ENCODE results near the gene NRBP1. TPM values are rescaled to one million over a fixed set of nuclear protein-coding genes. Genes with fewer than 3 reads are reported as not detected.

Gene NRBP1
- total and polyA plus RNA-seq, 9 of the 15 experiments (the other 6 are each of a cell fraction or from before 2014, with no cell fraction given), result 2.9 to 84.5 (median 36.9) TPM

DNA sequence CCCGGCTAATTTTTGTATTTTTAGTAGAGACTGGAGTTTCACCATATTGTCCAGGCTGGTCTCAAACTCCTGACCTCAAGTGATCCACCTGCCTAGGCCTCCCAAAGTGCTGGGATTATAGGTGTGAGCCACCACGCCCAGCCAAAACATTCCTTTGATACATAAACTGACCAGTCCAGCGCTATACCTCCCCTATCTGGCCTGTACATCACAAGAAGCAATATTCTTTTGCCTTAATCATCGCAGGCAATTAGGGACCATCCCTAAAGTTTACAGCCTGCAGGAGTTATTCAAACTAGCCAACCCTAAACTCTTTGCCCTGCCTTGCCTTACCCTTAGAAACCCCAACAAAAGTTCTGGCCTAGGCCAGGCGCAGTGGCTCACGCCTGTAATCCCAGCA, 12.3 kb upstream of the NRBP1 start:
- BruUV-seq (replicated peaks), result no TSS peak
- ChIA-PET CTCF (ENCODE audit: low intra/inter-chr PET ratio) (no interaction called here), POLR2A (no interaction called here)
- 0 out of 2 replicates have a peak overlapping the region, but pooled peaks have one; percentile 32 for H2AFZ ChIP-seq (ENCODE audit: low read depth, low read length)
- H3K27me3 ChIP-seq (ENCODE audit: control insufficient read depth in 2 of 2, insufficient read depth in 2 of 2, low read length in 2 of 2), result no peaks in the 10 kb centered on the region
- no peaks in the 10 kb centered on the region for H3K9me1 ChIP-seq (ENCODE audit: control insufficient read depth, insufficient read depth, low read length)
- DNase-seq (ENCODE audit: extremely low read depth in 1 of 4, low spot score in 3 of 4) (no peak), FAIRE-seq (no peak), ATAC-seq (no peak; the same call in 2 of the 3 replicates)
- in situ Hi-C loops (cut with MboI), result no loop called here
- no peak overlapping the region for H3K9ac ChIP-seq (ENCODE audit: insufficient read depth in 1 of 2, low read depth in 2 of 2, low read length in 2 of 2)
- H4K20me1 ChIP-seq (replicated peaks; ENCODE audit: control insufficient read depth, insufficient read depth, low read length), result no peaks in the 10 kb centered on the region
- no peaks in the 10 kb centered on the region for H3K36me3 ChIP-seq (ENCODE audit: control insufficient read depth, insufficient read depth, low read length)
- H3K9me3 ChIP-seq (replicated peaks; ENCODE audit: control insufficient read depth, insufficient read depth, low read depth, low read length), result no peaks in the 10 kb centered on the region
- no peak overlapping the region for H3K27ac ChIP-seq (ENCODE audit: extremely low read depth, low read depth, low read length)
- intact Hi-C loops (cut with micrococcal nuclease), result no loop called here
- 0 out of 5 replicates have a peak, but pooled peaks cover 0 to 3% of the 10 kb centered on the region in 2 experiments for H3K4me1 ChIP-seq (replicated peaks in 1 of 2; ENCODE audit: control insufficient read depth in 2 of 2, insufficient read depth in 2 of 2, low read length in 2 of 2)
- no peak overlapping the region for H3K4me3 ChIP-seq
- TF ChIP-seq ZNF507 (tag; conservative IDR thresholded peaks at IDR 0.05) (no peak), BCOR (IDR thresholded peaks at IDR 0.05) (0 out of 2 replicates have a peak, but pooled peaks have one; percentile 26)
- 41% methylated on average over 6 of the region's 6 CpGs for WGBS (ENCODE audit: insufficient coverage, low coverage, missing lambda C conversion rate)
- H3K79me2 ChIP-seq (ENCODE audit: control insufficient read depth, insufficient read depth, low read length), result no peaks in the 10 kb centered on the region
- H3K4me2 ChIP-seq (ENCODE audit: insufficient read depth, low read length), result no peak overlapping the region

DNA sequence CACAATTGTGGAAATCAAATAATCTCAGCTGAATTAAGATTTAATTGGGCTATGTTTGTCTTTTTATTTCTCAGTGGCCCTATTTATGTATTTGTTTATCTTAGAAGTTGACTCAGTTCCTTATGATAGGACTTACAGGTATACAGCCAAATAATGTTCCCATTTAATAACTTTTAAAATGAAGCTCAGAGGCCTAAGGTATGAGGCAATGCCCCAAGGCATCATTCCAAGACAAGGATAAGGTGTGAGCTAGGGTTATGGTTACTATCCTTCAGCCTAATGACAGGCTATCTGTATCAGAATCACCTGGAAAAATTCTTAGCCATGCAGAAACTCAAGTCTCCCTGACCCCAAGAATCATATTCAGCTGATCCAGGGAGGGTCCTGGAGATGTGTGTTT, 7.4 kb upstream of the NRBP1 start:
- no TSS peak for BruUV-seq (replicated peaks)

More for the DNA sequence above, 7.4 kb upstream of the NRBP1 start:
- TF ChIP-seq RBM25 (IDR thresholded peaks at IDR 0.05; ENCODE audit: low read depth, low read length, severe bottlenecking) (no peak), STAT5B (CRISPR knock-in tag; IDR thresholded peaks at IDR 0.05) (no peak), NFRKB (IDR thresholded peaks at IDR 0.05; ENCODE audit: low read depth) (no peak), HNRNPK (IDR thresholded peaks at IDR 0.05; ENCODE audit: low read depth, low read length, poor library complexity, severe bottlenecking) (no peak), PCBP2 (IDR thresholded peaks at IDR 0.05; ENCODE audit: low read depth, low read length, poor library complexity, severe bottlenecking) (no peak), TCF7L2 (IDR thresholded peaks at IDR 0.05; ENCODE audit: low read depth, low read length) (no peak), MIER1 (IDR thresholded peaks at IDR 0.05; ENCODE audit: low read depth) (no peak), BRF1 (IDR thresholded peaks at IDR 0.05; ENCODE audit: borderline replicate concordance, extremely low read depth, insufficient read length) (no peak), BCOR (IDR thresholded peaks at IDR 0.05) (no peak)
- TF ChIP-seq, protein P1, sequence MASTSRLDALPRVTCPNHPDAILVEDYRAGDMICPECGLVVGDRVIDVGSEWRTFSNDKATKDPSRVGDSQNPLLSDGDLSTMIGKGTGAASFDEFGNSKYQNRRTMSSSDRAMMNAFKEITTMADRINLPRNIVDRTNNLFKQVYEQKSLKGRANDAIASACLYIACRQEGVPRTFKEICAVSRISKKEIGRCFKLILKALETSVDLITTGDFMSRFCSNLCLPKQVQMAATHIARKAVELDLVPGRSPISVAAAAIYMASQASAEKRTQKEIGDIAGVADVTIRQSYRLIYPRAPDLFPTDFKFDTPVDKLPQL (IDR thresholded peaks at IDR 0.05; ENCODE audit: extremely low read depth, insufficient read length), result no peak
- TF ChIP-seq, protein P2, sequence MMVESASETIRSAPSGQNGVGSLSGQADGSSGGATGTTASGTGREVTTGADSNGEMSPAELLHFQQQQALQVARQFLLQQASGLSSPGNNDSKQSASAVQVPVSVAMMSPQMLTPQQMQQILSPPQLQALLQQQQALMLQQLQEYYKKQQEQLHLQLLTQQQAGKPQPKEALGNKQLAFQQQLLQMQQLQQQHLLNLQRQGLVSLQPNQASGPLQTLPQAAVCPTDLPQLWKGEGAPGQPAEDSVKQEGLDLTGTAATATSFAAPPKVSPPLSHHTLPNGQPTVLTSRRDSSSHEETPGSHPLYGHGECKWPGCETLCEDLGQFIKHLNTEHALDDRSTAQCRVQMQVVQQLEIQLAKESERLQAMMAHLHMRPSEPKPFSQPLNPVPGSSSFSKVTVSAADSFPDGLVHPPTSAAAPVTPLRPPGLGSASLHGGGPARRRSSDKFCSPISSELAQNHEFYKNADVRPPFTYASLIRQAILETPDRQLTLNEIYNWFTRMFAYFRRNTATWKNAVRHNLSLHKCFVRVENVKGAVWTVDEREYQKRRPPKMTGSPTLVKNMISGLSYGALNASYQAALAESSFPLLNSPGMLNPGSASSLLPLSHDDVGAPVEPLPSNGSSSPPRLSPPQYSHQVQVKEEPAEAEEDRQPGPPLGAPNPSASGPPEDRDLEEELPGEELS (CRISPR knock-in tag; IDR thresholded peaks at IDR 0.05; ENCODE audit: borderline replicate concordance), result no peak
- in situ Hi-C loops (cut with MboI) (no loop called here), intact Hi-C loops (cut with micrococcal nuclease) (no loop called here)
- no peak overlapping the region for H3K4me3 ChIP-seq
- ChIA-PET POLR2A (interaction anchor here (2.1 kb wide), 1 partner anchor 11 kb away, joined by 9 read pairs; the partner anchor contains the start of gene PPM1G), CTCF (ENCODE audit: low intra/inter-chr PET ratio) (no interaction called here)
- DNase-seq (ENCODE audit: extremely low read depth in 1 of 4, low spot score in 3 of 4), result no peak
- no peak for FAIRE-seq
- H3K4me1 ChIP-seq (replicated peaks in 1 of 2; ENCODE audit: control insufficient read depth in 2 of 2, insufficient read depth in 2 of 2, low read length in 2 of 2), result no peaks in the 10 kb centered on the region; a peak in 1 of 5 replicates
- H4K20me1 ChIP-seq (replicated peaks; ENCODE audit: control insufficient read depth, insufficient read depth, low read length), result no peaks in the 10 kb centered on the region
- H3K27me3 ChIP-seq (ENCODE audit: control insufficient read depth in 2 of 2, insufficient read depth in 2 of 2, low read length in 2 of 2), result no peaks in the 10 kb centered on the region
- no peak for ATAC-seq
- no peaks in the 10 kb centered on the region for H3K9me3 ChIP-seq (replicated peaks; ENCODE audit: control insufficient read depth, insufficient read depth, low read depth, low read length)
- H3K9ac ChIP-seq (ENCODE audit: insufficient read depth in 1 of 2, low read depth in 2 of 2, low read length in 2 of 2), result no peak overlapping the region
- H3K4me2 ChIP-seq (ENCODE audit: insufficient read depth, low read length), result no peak overlapping the region
- no peaks in the 10 kb centered on the region for H3K36me3 ChIP-seq (ENCODE audit: control insufficient read depth, insufficient read depth, low read length)
- no peak overlapping the region for H3K27ac ChIP-seq (ENCODE audit: extremely low read depth, low read depth, low read length)
- H2AFZ ChIP-seq (ENCODE audit: low read depth, low read length), result no peak overlapping the region
- no peaks in the 10 kb centered on the region for H3K79me2 ChIP-seq (ENCODE audit: control insufficient read depth, insufficient read depth, low read length)
- H3K9me1 ChIP-seq (ENCODE audit: control insufficient read depth, insufficient read depth, low read length), result no peaks in the 10 kb centered on the region

Measured in K562 (cell line).